ENCODE data around the gene RICTOR. TPM values are rescaled to one million over a fixed set of nuclear protein-coding genes. Genes with fewer than 3 reads are reported as not detected.

Gene RICTOR
- total RNA-seq, 1 experiment from 2014 or later = 21.7 TPM

DNA sequence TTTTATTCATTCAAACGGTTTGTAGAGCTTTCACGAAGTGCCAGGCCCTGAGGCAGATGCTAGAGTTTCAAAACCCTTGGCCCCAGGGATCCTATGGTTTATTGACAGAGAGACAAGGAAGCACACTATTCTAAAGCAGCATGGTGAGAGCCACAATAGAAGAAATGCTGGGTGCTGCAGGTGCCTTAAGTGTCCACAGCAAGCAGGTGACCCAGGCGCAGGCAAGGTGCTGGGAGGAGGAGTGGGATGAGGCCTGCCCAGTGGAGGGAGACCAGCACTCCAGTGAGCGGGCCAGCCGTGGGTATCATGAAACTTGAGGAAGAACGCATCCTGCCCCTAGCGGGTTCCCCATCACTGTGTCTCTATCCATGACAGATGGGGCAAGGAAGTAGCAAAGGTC, 157.4 kb downstream of the RICTOR start (continued):
- TF ChIP-seq, protein P1, sequence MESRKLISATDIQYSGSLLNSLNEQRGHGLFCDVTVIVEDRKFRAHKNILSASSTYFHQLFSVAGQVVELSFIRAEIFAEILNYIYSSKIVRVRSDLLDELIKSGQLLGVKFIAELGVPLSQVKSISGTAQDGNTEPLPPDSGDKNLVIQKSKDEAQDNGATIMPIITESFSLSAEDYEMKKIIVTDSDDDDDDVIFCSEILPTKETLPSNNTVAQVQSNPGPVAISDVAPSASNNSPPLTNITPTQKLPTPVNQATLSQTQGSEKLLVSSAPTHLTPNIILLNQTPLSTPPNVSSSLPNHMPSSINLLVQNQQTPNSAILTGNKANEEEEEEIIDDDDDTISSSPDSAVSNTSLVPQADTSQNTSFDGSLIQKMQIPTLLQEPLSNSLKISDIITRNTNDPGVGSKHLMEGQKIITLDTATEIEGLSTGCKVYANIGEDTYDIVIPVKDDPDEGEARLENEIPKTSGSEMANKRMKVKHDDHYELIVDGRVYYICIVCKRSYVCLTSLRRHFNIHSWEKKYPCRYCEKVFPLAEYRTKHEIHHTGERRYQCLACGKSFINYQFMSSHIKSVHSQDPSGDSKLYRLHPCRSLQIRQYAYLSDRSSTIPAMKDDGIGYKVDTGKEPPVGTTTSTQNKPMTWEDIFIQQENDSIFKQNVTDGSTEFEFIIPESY (IDR thresholded peaks at IDR 0.05; ENCODE audit: extremely low read depth, insufficient replicate concordance, low read length) = no peak
- TF ChIP-seq YY1 (IDR thresholded peaks at IDR 0.05; ENCODE audit: extremely low read depth, insufficient replicate concordance, low read depth, low read length) (no peak), ZFX (IDR thresholded peaks at IDR 0.05) (no peak), SIN3A (IDR thresholded peaks at IDR 0.05; ENCODE audit: low read depth) (no peak)

- H3K36me3 ChIP-seq (ENCODE audit: control insufficient read depth in 1 of 2, insufficient read depth in 2 of 2, low read length in 2 of 2) = peaks cover 2 to 13% of the 10 kb centered on the region in 2 experiments; a peak in 3 of 4 replicates
- no peak overlapping the region for H3K9ac ChIP-seq (ENCODE audit: low read length)
- no peaks in the 10 kb centered on the region for H4K20me1 ChIP-seq (ENCODE audit: insufficient read depth)
- BruUV-seq (replicated peaks) = no TSS peak
- no peak overlapping the region for H3K4me3 ChIP-seq (replicated peaks in 1 of 2; ENCODE audit: low read depth in 1 of 2, low read length in 2 of 2)
- H3K79me2 ChIP-seq (ENCODE audit: insufficient read depth, low read length) = no peaks in the 10 kb centered on the region
- no peaks in the 10 kb centered on the region for H3K9me2 ChIP-seq (ENCODE audit: insufficient read depth)
- H3K4me2 ChIP-seq (ENCODE audit: low read length) = no peak overlapping the region
- H3K27me3 ChIP-seq (ENCODE audit: insufficient read depth, low read length) = no peaks in the 10 kb centered on the region
- no peak for ATAC-seq
- no peaks in the 10 kb centered on the region for H3K4me1 ChIP-seq (ENCODE audit: control insufficient read depth in 1 of 2, insufficient read depth in 2 of 2, low read length in 2 of 2)
- DNase-seq (ENCODE audit: low read depth, low spot score) = no peak
- RAD21 ChIA-PET (ENCODE audit: low non-redundant PET in 1 of 2, low total read pairs in 2 of 2, uncharacterized antibody in 2 of 2, unreplicated experiment in 2 of 2) = no interaction called here
- no peak overlapping the region for H3K27ac ChIP-seq (ENCODE audit: low read depth, low read length)
- intact Hi-C loops (cut with micrococcal nuclease) = no loop called here
- CTCF ChIA-PET = interaction anchor here (2.0 kb wide), 1 partner anchor 8 kb away, joined by 10 read pairs; no protein-coding TSS in a partner anchor
- H3K9me3 ChIP-seq (ENCODE audit: control insufficient read depth in 1 of 2, insufficient read depth in 1 of 2, low read depth in 1 of 2, low read length in 2 of 2) = no peaks in the 10 kb centered on the region; a peak in 1 of 4 replicates
- H2AFZ ChIP-seq (ENCODE audit: low read depth, low read length, poor library complexity, severe bottlenecking) = no peak overlapping the region
- POLR2A ChIA-PET = no interaction called here
- TF ChIP-seq TCF7L2 (IDR thresholded peaks at IDR 0.05; ENCODE audit: borderline replicate concordance, extremely low read depth, insufficient read depth, insufficient read length) (no peak), EGR1 (IDR thresholded peaks at IDR 0.05; ENCODE audit: low read depth) (no peak), ATF3 (IDR thresholded peaks at IDR 0.05) (no peak), EZH2 (IDR thresholded peaks at IDR 0.05) (no peak), CEBPB (IDR thresholded peaks at IDR 0.05; ENCODE audit: low read depth) (no peak), FOSL1 (IDR thresholded peaks at IDR 0.05; ENCODE audit: low read depth) (no peak), CBX3 (IDR thresholded peaks at IDR 0.05; ENCODE audit: low read depth) (no peak), POLR2AphosphoS5 (IDR thresholded peaks at IDR 0.05; ENCODE audit: low read depth, low read length) (no peak)
- TF ChIP-seq, protein P2, sequence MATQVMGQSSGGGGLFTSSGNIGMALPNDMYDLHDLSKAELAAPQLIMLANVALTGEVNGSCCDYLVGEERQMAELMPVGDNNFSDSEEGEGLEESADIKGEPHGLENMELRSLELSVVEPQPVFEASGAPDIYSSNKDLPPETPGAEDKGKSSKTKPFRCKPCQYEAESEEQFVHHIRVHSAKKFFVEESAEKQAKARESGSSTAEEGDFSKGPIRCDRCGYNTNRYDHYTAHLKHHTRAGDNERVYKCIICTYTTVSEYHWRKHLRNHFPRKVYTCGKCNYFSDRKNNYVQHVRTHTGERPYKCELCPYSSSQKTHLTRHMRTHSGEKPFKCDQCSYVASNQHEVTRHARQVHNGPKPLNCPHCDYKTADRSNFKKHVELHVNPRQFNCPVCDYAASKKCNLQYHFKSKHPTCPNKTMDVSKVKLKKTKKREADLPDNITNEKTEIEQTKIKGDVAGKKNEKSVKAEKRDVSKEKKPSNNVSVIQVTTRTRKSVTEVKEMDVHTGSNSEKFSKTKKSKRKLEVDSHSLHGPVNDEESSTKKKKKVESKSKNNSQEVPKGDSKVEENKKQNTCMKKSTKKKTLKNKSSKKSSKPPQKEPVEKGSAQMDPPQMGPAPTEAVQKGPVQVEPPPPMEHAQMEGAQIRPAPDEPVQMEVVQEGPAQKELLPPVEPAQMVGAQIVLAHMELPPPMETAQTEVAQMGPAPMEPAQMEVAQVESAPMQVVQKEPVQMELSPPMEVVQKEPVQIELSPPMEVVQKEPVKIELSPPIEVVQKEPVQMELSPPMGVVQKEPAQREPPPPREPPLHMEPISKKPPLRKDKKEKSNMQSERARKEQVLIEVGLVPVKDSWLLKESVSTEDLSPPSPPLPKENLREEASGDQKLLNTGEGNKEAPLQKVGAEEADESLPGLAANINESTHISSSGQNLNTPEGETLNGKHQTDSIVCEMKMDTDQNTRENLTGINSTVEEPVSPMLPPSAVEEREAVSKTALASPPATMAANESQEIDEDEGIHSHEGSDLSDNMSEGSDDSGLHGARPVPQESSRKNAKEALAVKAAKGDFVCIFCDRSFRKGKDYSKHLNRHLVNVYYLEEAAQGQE (IDR thresholded peaks at IDR 0.05; ENCODE audit: low read depth) = no peak
- TF ChIP-seq, protein P1 (IDR thresholded peaks at IDR 0.05; ENCODE audit: extremely low read depth, insufficient replicate concordance, low read length) = no peak
These were observed 160.5 kb downstream of the RICTOR start for GRCh38 chr5:38913714-38914113.
